Stromal cell of bone marrow (primary cell): ENCODE data around the gene SULT2B1.
A peak's percentile ranks its signal among the peaks of the same experiment; 100 is the strongest.
"Not testable (repeated sequence)": the region's sequence is repeated elsewhere in the genome, so short reads cannot be mapped to it uniquely, and the experiment has no call there.

Experiments used
- DNase-seq: peaks from one replicate; pipeline ENCODE4 v3.0.0-alpha.2; 2012; ENCODE audit warnings: low read depth

The SULT2B1 gene

DNA sequence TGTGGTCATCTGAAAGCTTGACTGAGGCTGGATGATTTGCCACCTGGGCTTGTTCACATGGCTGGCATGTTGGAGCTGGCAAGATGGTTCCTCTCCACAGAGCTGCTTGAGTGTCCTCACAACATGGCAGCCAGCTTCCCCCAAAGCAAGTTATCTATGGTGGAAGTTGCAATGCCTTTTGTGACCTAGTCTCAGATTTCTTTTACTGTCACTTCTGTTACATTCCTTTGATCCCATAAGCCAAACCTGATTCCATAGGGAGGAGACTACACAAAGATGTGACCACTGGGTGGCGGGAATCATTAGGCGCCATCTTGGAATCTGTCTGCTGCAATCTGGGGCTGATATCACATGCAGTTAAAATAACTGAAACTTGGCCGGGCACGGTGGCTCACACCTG lies 22.8 kb upstream of the SULT2B1 start:
- no peak for DNase-seq

DNA sequence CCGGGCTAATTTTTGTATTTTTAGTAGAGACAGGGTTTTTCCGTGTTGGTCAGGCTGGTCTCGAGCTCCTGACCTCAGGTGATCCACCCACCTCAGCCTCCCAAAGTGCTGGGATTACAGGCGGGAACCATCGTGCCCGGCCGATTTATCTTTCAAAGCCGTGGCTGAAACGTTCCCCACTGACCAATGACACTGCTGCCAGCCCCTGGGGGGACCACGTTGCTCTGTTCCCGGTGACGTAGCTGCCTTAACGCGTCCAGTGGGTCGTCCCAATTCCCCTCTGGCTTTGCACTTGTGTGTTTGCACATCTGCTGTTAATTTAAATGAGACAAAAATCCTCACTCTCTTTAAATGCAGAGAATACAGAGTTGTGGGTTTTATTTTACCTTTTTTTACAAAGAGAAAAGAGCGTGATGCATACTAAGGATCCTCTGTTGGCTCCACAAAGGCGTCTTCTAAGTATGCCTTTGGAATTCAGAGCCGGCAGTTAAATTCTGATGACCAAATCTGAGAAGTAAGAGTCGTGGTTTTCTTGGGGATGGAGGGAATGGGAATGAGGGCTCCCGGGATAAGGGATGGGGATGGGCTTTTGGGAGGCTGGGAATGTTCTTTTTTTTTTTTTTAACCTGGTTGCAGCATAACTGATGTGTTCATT lies 21.8 kb upstream of the SULT2B1 start:
- no peak for DNase-seq

DNA sequence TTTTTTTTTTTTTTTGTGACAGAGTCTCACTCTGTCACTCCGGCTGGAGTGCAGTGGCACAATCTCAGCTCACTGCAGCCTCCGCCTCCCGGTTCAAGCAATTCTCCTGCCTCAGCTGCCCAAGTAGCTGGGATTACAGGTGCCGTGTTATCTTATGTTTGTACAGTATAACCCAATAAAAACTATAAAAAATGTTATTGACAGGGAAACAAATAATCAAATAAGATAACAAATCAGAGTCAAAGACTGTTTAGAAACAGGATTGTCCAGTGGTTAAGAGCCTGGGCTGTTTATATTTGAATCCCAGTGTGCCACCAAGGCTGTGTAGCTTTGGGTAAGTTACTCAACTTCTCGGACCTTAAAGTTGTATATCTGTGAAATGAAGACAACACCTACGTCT lies 21.2 kb upstream of the SULT2B1 start:
- DNase-seq: no peak

DNA sequence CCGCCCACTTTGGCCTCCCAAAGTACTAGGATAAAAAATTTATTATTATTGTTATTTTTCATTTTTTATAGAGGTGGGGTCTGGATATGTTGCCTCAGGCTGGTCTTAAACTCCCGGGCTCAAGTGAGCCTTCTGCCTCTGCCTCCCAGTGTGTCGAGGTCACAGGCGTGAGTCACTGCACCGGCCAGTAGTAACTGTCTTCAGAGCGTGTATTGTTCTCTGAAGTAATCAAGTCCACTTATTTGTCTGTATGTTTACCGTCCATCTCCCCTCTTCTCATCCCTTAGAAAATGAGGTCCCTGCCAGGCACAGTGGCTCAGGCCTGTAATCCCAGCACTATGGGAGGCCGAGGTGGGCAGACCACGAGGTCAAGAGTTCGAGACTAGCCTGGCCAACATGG lies 18.2 kb upstream of the SULT2B1 start:
- no peak for DNase-seq

DNA sequence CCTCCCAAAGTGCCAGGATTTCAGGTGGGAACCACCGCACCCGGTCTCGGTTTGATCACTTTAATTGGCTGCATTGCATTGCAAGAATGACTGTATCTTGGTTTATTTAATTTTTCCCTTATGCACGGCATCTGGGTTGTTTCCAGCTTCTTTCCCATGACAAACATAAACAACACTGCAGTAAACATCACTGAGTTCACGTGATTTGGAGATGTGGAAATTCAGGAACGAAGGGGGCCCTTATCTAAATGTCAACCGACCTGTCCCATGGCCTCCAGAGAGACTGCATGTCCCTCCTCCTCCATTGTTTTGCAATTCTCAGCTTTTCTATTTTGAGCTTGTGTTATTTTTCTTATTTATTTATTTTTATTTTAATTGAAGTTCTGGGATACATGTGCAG lies 14.4 kb upstream of the SULT2B1 start:
- DNase-seq: no peak

DNA sequence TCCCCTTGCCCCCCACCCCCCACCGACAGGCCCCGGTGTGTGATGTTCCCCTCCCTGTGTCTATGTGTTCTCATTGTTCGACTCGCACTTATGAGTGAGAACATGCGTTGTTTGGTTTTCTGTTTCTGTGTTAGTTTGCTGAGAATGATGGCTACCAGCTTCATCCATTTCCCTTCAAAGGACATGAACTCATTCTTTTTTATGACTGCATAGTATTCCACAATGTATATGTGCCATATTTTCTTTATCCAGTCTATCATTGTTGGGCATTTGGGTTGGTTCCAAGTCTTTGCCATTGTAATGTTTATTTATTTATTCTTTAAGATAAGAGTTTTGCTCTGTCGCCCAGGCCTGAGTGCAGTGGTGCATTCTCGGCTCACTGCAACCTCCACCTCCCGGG lies 13.9 kb upstream of the SULT2B1 start:
- DNase-seq: not testable (repeated sequence)

DNA sequence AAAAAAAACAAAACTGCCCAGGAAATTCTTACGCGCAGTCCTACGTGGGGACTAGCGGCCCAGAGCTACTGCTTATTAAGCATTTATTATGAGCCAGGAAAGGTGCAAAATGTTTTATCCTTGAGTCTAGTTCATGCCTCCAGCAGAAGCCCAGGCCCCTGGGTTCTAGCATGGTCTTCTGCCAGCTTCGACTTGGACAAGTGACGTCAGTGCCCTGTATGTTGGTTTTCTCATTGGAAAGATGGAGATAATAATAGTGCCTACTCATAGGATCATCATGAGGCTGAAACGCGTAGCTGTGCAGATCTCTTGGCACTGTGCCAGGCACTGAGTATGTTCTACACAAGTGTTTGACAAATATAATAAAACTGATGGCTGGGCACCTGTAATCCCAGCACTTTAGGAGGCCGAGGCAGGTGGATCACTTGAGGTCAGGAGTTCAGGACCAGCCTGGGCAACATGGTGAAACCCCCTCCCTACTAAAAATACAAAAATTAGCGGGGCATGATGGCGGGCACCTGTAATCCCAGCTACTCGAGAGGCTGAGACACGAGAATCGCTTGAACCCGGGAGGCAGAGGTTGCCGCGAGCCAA lies 12.4 kb upstream of the SULT2B1 start:
- peak; percentile 16 for DNase-seq

DNA sequence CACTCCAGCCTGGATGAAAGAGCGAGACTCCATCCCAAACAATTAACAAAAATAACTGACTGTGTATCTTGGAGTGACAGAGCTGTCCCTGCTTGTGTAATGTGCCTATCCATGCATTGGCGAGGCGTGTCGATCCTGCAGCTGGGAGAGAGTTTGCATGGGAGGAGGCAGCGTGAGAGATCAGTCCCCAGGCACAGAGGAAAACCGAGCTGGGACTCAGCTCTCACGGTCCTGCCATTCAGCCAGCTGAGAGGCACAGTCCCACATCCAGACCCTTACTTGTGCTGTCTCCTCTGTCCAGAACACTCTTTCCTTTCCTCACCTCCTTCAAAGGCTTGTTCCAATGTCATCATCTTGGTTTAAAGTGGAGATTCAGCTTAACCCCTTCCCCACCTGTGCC lies 11.9 kb upstream of the SULT2B1 start:
- no peak for DNase-seq

DNA sequence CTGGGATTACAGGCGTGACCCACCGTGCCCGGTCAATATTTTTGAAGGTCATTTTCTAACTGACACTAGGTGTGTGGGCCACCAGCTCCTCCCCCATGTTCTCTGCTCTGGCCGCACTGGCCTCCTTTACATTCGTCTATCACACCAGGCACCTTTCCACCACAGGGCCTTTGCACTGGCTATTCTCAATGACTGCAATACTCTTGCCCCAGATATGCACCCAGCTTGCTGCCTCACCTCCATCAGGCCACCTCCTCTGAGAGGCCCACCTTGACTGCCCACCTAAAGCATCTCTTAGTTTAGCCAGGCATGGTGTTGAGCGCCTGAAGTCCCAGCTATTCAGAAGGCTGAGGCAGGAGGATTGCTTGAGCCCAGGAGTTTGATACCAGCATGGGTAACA lies 10.2 kb upstream of the SULT2B1 start:
- DNase-seq: no peak

DNA sequence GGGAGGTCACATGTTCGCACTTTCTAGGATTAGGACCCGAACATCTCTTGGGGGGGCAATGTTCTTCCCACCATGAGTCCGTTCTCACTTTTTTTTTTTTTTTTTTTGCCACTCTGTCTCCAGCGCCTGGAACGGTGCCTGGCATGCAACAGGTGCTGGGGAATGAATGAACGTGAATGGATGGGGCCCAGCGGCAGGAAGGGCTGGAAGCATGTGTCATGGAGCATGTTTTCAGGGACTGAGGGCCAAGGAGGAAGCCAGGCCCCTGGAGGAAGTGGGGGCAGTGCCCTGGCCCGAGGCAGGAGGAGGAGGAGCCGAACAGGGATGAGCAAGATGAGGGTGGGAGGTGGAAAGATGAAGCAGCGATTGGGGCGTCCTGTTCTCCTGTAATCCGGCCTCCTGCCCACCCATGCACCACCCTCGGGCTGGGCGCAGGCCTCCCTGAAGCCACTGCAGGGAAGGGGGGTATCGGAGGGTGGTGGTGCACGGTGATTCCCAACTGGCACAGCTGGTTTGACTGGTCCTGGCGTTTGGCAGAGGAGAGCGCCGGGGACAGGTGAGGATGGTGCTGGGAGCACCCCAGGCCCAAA lies 8.8 kb upstream of the SULT2B1 start:
- DNase-seq: peak; percentile 15

DNA sequence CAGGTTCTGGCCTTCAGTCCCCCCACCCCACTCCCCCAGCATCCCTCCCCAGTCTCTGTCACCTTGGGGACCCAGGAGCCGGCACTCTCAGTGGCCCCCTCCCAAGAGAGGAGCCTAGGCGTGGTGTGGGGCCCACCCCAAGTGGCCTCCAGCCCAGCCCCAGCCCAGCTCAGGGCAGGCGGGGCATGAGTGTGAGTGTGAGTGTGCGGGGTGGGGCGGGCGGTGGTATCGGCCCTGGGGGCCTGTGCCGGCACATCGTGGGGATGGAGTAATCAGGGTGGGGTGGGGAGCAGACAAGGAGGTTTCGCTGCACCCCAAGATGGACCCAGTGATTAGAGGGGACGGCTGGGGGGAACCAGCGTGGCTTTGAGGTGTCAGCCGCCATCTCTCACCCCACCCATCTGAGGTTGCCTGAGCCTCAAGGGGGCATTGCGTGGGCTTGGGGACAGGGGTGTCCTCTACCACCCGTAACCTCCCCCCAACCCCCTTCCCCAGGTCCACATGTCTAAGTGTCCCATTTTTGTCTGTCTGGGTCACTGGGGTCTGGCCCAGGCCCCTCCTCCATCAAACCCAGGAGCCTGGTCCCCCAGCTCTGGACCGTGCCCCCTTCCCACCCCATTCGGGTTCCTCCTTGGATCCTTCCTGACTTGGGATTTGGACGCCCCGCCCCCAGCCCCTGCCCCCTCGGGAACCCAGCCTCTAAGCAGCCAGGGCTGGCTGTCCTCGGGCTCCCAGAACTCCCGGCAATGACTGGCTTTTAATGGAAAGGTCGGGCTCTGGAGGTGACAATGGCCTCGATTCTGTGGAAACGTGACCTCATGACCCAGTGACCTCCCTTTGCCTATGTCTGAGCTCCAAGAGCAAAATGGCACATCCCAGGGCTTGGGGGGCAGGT lies 6.9 kb upstream of the SULT2B1 start:
- DNase-seq: no peak

DNA sequence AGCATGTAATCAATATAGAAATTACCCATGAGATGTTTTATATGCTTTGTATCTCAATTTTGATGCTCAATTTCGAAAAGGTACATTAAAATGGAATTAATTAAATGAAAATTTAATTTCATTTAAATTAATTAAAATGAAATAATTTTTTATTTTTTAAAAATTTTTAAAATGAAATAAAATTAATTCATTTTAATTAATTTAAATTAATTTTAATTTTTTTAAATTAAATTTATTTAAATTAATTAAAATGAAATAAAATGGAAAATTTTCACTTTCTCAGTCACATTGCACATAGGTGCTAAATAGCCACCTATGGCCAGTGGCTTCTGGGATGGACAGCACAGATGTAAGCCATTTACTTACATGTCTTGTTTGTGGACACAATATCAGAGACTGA lies 4.2 kb upstream of the SULT2B1 start:
- DNase-seq: no peak

DNA sequence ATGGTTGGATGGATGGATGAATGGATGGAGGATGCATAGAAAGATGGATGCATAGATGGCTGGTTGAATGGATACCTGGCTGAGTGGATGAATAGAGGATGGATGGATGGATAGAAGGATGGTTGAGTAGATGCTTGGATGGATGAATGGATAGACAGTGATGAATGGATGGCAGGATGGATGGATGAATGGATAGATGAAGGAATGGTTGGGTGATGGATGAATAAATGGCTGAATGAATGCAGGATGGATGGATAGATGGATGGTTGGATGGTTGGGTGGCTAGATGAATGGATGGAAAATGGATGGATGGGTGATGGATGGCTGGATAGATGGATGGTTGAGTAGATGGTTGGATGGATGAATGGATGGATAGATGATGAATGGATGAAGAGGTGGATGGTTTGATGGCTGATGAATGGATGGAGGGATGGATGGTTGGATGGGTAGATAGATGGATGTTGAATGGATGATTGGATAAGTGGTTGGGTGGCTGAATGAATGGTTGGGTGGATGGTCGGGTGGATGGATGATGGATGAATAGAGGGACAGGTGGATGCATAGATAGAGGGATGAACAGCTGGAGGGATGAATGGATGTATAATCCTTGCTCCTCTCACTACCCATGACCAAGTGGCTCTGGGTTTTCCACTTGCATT lies 3.6 kb upstream of the SULT2B1 start:
- DNase-seq: no peak

DNA sequence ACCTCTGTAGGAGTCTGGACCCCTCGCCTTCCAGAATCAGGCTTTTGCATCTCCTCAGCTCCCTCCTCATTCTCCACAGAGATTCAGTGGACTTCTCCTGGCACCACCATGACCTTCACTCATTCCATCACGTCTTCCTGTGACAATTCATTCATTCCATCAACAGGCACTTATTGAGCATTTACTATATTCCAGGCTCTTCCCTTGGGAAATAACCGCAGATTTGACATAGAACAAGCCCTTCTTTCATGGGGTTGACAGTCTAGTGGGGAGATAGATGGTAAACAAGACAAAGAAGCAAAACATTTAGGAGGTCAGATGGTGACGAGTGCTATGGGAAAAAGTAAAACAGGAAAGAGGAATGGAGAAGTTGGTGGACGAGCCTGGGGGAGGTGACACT lies 2.6 kb upstream of the SULT2B1 start:
- no peak for DNase-seq

DNA sequence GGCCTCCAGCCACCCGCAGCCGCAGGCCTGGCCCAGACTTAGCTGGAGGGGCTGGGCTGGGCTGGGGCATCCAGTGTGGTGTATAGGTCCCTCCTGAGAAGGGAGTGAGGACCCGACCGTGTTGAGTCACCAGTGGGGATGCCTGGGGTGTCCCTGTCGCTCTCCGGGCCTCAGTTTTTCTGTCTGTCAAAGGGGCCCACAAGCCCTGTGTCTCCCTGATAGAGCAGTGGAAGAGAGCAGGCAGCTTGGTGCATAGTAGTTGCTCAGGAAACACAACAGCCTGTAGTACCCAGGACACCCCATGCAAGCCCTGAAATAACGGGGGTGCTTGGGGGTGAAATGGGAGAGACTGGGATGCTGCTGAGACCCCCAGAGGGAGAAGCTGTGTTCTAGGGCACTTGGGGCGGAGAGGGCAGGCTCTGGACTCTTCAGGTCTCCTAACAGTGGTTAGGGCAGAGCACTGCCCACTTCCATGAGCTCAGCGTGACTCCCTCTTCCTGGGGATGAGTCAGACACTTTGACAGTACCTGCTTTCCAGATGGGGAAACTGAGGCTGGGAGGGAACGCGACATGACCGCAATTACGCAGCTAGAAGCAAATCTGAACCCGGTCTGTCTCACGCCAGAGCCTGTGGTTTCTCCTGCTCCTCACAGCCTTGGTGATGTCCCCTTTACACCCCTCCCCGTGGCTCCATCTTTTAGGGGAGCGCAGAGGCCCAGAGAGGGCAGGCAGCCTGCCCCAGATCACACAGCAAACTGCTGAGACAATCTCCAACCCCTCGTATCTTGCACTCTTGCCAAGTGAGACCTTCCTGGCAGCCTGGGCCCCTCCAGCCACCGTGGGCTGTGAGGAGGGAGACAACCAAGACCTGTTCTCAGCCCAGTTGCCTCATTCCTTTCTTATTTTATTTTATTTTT lies 692 bp downstream of the SULT2B1 start:
- no peak for DNase-seq

DNA sequence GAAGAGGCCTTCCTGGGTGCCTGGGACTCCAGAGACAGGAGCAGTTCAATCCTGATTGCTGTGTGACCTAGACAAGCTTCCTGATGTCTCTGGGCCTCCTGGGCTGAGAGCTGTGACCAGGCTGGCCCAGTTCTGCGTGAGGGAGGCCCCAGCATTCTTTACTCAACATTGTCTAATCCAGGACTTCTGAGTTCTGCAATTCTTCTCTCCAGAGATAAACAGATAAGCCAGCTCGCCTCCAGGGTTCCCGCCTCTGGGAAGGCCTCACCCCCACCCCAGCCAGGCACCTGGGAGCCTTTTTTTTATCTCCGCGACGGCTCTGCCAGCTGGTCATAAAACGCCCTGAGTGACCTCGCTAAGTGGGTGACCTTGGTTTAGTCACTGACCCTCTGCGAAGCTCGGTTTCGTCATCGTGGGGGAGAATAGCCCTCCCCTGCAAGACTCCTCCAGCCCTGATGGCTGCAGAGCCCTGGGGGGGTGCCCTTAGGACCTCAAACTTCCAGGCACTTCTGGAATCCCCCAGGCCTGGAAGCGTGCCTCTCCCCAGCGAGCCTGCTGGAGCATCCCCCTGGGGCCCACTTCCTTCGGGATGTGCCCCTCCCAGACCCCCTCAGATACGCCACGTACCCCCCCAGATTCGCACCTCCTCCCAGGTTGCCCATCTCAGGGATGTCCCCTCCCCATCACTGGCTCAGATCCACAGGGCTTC lies 1.9 kb downstream of the SULT2B1 start:
- DNase-seq: peak; percentile 25

DNA sequence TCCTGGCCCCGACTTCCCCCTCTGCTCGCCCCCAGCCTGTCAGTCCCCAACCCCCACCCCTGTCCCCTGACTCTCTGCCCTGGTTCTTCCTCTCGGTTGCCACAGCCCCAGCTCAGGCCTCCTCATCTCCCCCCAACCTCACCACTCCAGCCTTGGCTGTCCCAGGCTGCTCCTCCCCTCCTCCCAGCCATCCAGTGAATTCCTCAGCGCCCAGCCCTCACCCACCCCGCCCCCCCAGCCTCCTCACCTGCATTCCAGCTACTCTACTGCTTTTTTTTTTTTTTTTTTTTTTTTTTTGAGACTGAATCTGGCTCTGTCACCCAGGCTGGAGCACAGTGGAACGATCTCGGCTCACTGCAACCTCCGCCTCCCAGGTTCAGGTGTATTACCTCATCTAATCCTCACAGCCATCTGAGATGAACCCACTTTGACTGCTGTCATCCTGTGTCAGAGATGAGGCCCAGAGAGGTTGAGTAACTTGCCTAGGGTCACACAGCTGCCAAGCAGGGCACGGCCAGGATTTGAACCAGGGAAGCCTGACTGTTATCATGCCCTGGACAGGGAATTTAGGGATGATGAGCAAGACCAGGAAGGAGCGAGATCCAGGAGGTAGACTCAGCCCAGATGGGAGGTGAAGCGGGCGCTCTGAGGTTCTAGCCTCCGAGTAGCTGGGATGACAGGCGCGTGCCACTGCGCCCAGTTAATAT lies 2.6 kb downstream of the SULT2B1 start:
- no peak for DNase-seq

DNA sequence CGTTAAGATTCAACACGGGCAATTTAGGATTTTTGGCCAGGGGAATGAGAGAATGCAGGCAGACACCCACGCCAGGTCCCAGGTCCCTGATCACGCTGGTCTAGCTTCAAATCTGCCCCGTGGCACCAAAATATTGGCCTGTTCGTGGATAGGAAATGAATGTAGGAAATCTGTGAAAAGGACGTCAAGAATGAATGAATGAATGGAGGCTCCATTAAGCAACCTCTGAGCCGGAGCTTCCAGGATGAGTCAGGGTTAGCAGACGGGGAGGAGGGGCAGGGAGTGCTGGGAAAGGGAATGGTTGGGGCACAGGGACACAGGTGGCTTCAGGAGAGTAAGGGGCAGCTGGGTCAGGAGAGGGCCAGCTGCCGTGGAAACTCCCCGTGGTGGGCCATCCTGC lies 4.2 kb downstream of the SULT2B1 start:
- peak; percentile 44 for DNase-seq

DNA sequence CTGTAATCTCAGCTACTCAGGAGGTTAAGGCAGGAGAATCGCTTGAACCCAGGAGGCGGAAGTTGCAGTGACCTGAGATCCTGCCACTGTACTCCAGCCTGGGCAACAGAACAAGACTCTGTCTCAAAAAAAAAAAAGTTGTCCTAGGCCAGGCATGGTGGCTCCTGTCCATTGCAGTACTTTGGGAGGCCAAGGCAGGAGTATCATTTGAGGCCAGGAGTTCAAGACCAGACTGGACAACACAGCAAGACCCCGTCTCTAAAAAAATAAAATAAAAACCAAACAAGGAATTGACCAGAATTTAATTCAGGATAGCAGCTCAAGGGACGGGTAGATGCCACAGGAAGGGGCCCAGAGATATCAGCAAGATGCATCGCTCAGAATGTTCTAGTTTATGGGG lies 4.9 kb downstream of the SULT2B1 start:
- no peak for DNase-seq
